GM19468 (cell line): Measurements from ENCODE around the gene MOV10L1.

Source experiments
- ATAC-seq: cut with Tn5 transposase; IDR thresholded peaks from one replicate; pipeline ENCODE4 v1.9.1; 2021; ENCODE audit warnings: mild to moderate bottlenecking, moderate library complexity, moderate number of reproducible peaks; ENCODE audit not compliant: unreplicated experiment; ENCODE audit errors: extremely low read depth

MOV10L1 gene

GRCh38 chr22:50183141-50183971 lies 93.5 kb downstream of the MOV10L1 start:
- ATAC-seq, result no peak

GRCh38 chr22:50184004-50184901 lies 94.4 kb downstream of the MOV10L1 start:
- ATAC-seq, result no peak

GRCh38 chr22:50184902-50185374 lies 95.1 kb downstream of the MOV10L1 start:
- no peak for ATAC-seq

- peak; percentile 18 for ATAC-seq
Observed at GRCh38 chr22:50185375-50186087, 95.7 kb downstream of the MOV10L1 start, which contains the start of gene TRABD. Gene TRABD (plus strand): TSS chr22:50185913. CDS start chr22:50193061, 7,148 bp downstream.

- ATAC-seq, result no peak
Observed at GRCh38 chr22:50186181-50186714, 96.4 kb downstream of the MOV10L1 start.

GRCh38 chr22:50186761-50187523 lies 97.1 kb downstream of the MOV10L1 start:
- no peak for ATAC-seq

GRCh38 chr22:50188356-50188755 lies 98.5 kb downstream of the MOV10L1 start:
- no peak for ATAC-seq

GRCh38 chr22:50189184-50189848 lies 99.5 kb downstream of the MOV10L1 start:
- ATAC-seq, result no peak

GRCh38 chr22:50189849-50190181 lies 100.0 kb downstream of the MOV10L1 start:
- ATAC-seq, result no peak

GRCh38 chr22:50190182-50190940 lies 100.6 kb downstream of the MOV10L1 start:
- no peak for ATAC-seq

- peak; percentile 12 for ATAC-seq
Observed at GRCh38 chr22:50190941-50191741, 101.3 kb downstream of the MOV10L1 start.

GRCh38 chr22:50192436-50193204 lies 102.8 kb downstream of the MOV10L1 start:
- ATAC-seq, result no peak

GRCh38 chr22:50193621-50194020 lies 103.8 kb downstream of the MOV10L1 start:
- ATAC-seq, result no peak

GRCh38 chr22:50194037-50194805 lies 104.4 kb downstream of the MOV10L1 start:
- ATAC-seq, result no peak

GRCh38 chr22:50196256-50196655 lies 106.5 kb downstream of the MOV10L1 start:
- no peak for ATAC-seq
